Fibroblast of lung (primary cell): ENCODE measurements around the gene CRYBB2. TPM values are rescaled to one million over a fixed set of nuclear protein-coding genes. Genes with fewer than 3 reads are reported as not detected.
"Not testable (repeated sequence)": the region's sequence is repeated elsewhere in the genome, so short reads cannot be mapped to it uniquely, and the experiment has no call there.

Experiments
- DNase-seq, 2 donors: peaks; one replicate each; pipeline versions ENCODE4 v3.0.0 to v3.0.0-alpha.2; 2010; ENCODE audit warnings: low read depth in 2 of 2
- H2AFZ ChIP-seq: 2 replicates; pipeline ENCODE4 v1.5.1; 2012; ENCODE audit warnings: low read length, control low read depth, inconsistent platforms
- H3K27ac ChIP-seq: 2 replicates; pipeline ENCODE4 v1.5.1; 2011; ENCODE audit warnings: low read length, control low read depth; ENCODE audit not compliant: insufficient read depth
- H3K27me3 ChIP-seq: 2 replicates; pipeline ENCODE4 v1.5.1; 2011; ENCODE audit warnings: mild to moderate bottlenecking, low read length; ENCODE audit not compliant: control insufficient read depth, insufficient read depth
- H3K36me3 ChIP-seq: 2 replicates; pipeline ENCODE4 v1.5.1; 2011; ENCODE audit warnings: low read length; ENCODE audit not compliant: control insufficient read depth, insufficient read depth
- H3K4me1 ChIP-seq: 2 replicates; pipeline ENCODE4 v1.5.1; 2011; ENCODE audit warnings: low read length; ENCODE audit not compliant: control insufficient read depth, insufficient read depth; ENCODE audit errors: extremely low read depth
- H3K4me2 ChIP-seq: 2 replicates; pipeline ENCODE4 v1.5.1; 2011; ENCODE audit warnings: low read length, control low read depth; ENCODE audit not compliant: insufficient read depth; ENCODE audit errors: extremely low read depth
- H3K4me3 ChIP-seq, 4 experiments: fragments of 200-600 bp in 1 of 4; sonication (generic) in 1 of 4; replicated peaks in 1 of 4; 2 replicates each; pipeline ENCODE4 v1.5.1; 2011 to 2016; ENCODE audit warnings: low read length in 4 of 4, low read depth in 3 of 4, mild to moderate bottlenecking in 3 of 4, control low read depth in 2 of 4, inconsistent platforms in 1 of 4, mixed read lengths in 1 of 4; ENCODE audit not compliant: insufficient read depth in 1 of 4; ENCODE audit errors: control extremely low read depth in 1 of 4
- H3K79me2 ChIP-seq: 2 replicates; pipeline ENCODE4 v1.5.1; 2012; ENCODE audit warnings: mild to moderate bottlenecking, low read length, inconsistent platforms; ENCODE audit not compliant: control insufficient read depth, insufficient read depth
- H3K9ac ChIP-seq: 2 replicates; pipeline ENCODE4 v1.5.1; 2011; ENCODE audit warnings: mild to moderate bottlenecking, low read length, control low read depth; ENCODE audit not compliant: insufficient read depth
- H3K9me3 ChIP-seq: 2 replicates; pipeline ENCODE4 v1.5.1; 2012; ENCODE audit warnings: low read depth, low read length; ENCODE audit not compliant: control insufficient read depth, insufficient read depth
- H4K20me1 ChIP-seq: 2 replicates; pipeline ENCODE4 v1.5.1; 2011; ENCODE audit warnings: low read length; ENCODE audit not compliant: control insufficient read depth, insufficient read depth; ENCODE audit errors: extremely low read depth
- CTCF ChIP-seq, 2 donors: IDR thresholded peaks in 1 of 2; conservative IDR thresholded peaks in 1 of 2; 1 replicate in 1 of 2; 2 replicates in 1 of 2; pipeline ENCODE4 v1.5.1; 2011 to 2012; ENCODE audit warnings: low read length in 2 of 2, control low read depth in 1 of 2, inconsistent platforms in 1 of 2, low read depth in 1 of 2, mild to moderate bottlenecking in 1 of 2
- EZH2 ChIP-seq: IDR thresholded peaks from 2 replicates; pipeline ENCODE4 v1.5.1; 2012; ENCODE audit warnings: low read length, control low read depth, mild to moderate bottlenecking; ENCODE audit errors: missing control alignments
- polyA plus RNA-seq, 2 donors: library from polyadenylated mRNA; depleted of rRNA in 1 of 2; stranded (reverse) in 1 of 2; unstranded in 1 of 2; fragments of >200 nt; gene quantifications; 2 replicates each; pipeline ENCODE4 v1.2.1, GENCODE V29; 2011 to 2012; ENCODE audit warnings: missing spikeins in 1 of 2
- total RNA-seq: library from RNA; depleted of rRNA; stranded (reverse); fragments of >200 nt; gene quantifications from 2 replicates; pipeline ENCODE4 v1.2.1, GENCODE V29; 2014

CRYBB2 gene
- total and polyA plus RNA-seq, 2 donors (not counting 1 experiment from before 2014, with no cell fraction given): not detected

DNA sequence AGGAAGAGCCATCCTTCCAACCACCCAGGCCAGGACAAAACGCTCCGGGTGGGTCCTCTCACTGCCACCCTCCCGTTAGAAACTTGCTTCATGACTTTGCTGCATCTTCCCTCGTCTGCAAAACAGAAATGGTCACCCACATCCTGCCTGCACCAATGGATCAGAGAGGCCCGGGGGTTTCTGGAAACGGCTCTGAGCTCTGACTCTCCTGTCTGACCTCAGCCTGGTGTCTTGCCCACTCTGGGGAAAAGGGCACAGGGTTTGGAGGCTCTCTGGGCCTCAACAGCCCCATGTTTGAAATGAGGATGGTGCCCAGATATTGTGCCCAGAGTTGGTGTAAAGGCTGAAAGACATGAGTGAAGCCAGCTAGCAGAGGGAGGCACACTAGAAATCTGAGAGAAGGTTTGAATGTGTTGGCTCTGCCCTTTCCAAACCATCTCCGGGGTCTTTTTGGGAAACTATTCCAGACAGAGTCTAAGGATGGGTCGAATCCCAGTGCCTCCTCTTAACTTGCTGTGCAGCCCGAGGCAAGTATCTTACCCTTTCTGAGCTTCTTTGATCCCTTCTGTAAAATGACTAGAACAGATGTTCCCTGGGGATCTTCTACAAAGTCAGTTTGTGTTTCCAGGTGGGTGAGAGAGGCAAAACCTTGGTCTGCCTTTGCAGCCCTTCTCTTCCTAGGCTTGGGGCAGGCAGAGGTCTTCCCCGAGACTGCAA is 17.7 kb upstream of the CRYBB2 start:
- H3K4me1 ChIP-seq: no peaks in the 10 kb centered on the region
- no peak overlapping the region for H2AFZ ChIP-seq
- no peak overlapping the region for H3K4me3 ChIP-seq
- no peaks in the 10 kb centered on the region for H3K79me2 ChIP-seq
- DNase-seq: no peak
- no peaks in the 10 kb centered on the region for H3K27me3 ChIP-seq
- no peak overlapping the region for H3K27ac ChIP-seq
- H3K9me3 ChIP-seq: no peaks in the 10 kb centered on the region
- H3K9ac ChIP-seq: no peak overlapping the region
- no peaks in the 10 kb centered on the region for H4K20me1 ChIP-seq
- no peak overlapping the region for H3K4me2 ChIP-seq
- H3K36me3 ChIP-seq: no peaks in the 10 kb centered on the region
- TF ChIP-seq CTCF (conservative IDR thresholded peaks at IDR 0.05 in 1 of 2, IDR thresholded peaks at IDR 0.05 in 1 of 2; ENCODE audit: low read depth in 1 of 2, low read length in 2 of 2) (no peak), EZH2 (no peak)

DNA sequence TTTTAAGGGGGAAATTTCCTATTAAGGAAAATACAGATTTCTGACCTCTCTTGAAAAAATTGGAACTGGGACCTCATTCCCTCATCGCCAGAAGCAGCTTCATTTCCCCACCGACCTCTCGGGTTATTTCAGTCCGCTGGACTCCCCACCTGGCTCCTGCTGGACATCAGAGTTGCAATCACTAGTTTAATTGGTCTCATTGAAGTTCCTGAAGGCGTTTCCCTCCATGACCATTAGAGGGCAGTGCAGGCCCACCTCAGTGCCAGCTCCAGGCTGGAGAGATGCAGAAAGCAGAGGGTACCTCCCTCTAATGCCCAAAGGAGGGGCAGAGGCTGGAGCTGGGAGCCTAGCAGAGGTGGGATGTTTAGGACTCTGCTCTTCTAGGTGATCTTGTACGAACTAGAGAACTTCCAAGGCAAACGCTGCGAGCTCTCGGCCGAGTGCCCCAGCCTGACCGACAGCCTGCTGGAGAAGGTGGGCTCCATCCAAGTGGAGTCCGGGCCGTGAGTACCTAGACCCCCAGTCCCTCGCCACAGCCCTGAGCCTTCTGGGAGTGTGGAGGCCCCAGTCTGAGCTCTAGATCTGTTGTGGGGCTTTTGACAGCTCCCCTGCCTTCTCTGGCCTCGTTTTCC is 17.0 kb upstream of the CRYBB2 start:
- no peaks in the 10 kb centered on the region for H3K4me1 ChIP-seq
- no peaks in the 10 kb centered on the region for H3K36me3 ChIP-seq
- no peak overlapping the region for H3K4me3 ChIP-seq
- no peak overlapping the region for H3K27ac ChIP-seq
- peak; percentile 28 to 56 for DNase-seq
- no peak overlapping the region for H2AFZ ChIP-seq
- H3K79me2 ChIP-seq: no peaks in the 10 kb centered on the region
- TF ChIP-seq CTCF (conservative IDR thresholded peaks at IDR 0.05 in 1 of 2, IDR thresholded peaks at IDR 0.05 in 1 of 2; ENCODE audit: low read depth in 1 of 2, low read length in 2 of 2) (peak; percentile 89 to 96), EZH2 (no peak)
- H4K20me1 ChIP-seq: no peaks in the 10 kb centered on the region
- no peak overlapping the region for H3K9ac ChIP-seq
- no peaks in the 10 kb centered on the region for H3K27me3 ChIP-seq
- H3K9me3 ChIP-seq: no peaks in the 10 kb centered on the region
- H3K4me2 ChIP-seq: no peak overlapping the region

DNA sequence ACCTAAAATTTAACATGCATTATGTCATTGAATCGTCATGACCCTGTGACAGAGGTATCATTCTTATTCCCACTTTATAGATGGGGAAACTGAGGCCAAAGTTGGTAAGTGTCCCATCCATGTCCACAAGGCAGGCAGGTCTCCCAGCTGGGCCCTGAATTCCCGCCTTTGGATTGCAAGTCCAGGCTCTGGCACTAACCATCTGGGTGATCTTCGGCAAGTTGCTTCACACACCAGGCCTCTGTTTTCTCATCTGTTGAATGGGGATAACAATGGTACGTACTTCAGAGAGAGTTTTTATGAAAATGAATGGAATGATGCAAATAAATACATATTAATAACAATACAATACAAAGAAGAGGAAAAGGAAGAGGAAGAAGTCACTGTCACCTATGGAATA is 16.4 kb upstream of the CRYBB2 start:
- Histone ChIP-seq H3K79me2 (no peaks in the 10 kb centered on the region), H3K9me3 (no peaks in the 10 kb centered on the region), H3K9ac (no peak overlapping the region), H2AFZ (no peak overlapping the region), H3K27me3 (no peaks in the 10 kb centered on the region), H3K4me3 (no peak overlapping the region), H3K36me3 (no peaks in the 10 kb centered on the region), H4K20me1 (no peaks in the 10 kb centered on the region), H3K27ac (no peak overlapping the region), H3K4me1 (no peaks in the 10 kb centered on the region), H3K4me2 (no peak overlapping the region)
- no peak for DNase-seq
- no peak for TF ChIP-seq EZH2
- no peak for TF ChIP-seq CTCF (conservative IDR thresholded peaks at IDR 0.05 in 1 of 2, IDR thresholded peaks at IDR 0.05 in 1 of 2; ENCODE audit: low read depth in 1 of 2, low read length in 2 of 2)

- H3K27ac ChIP-seq, H3K4me1 ChIP-seq, H2AFZ ChIP-seq, H3K4me3 ChIP-seq, H3K27me3 ChIP-seq, H3K9me3 ChIP-seq, H3K9ac ChIP-seq, H4K20me1 ChIP-seq, H3K36me3 ChIP-seq, H3K79me2 ChIP-seq, H3K4me2 ChIP-seq, DNase-seq: not testable (repeated sequence)
These were observed 14.9 kb upstream of the CRYBB2 start for GRCh38 chr22:25204547-25204946.
